GM19239 (cell line): ENCODE data around the gene FHIT.

Source experiments
- DNase-seq: peaks from one replicate; pipeline ENCODE4 v3.0.0; 2011; ENCODE audit warnings: low spot score; ENCODE audit not compliant: insufficient read length
- FAIRE-seq: peaks from 2 replicates; lab custom pipeline; 2011; peaks lifted over from hg19 to GRCh38; lab: Jason Lieb, UNC

FHIT gene

DNA sequence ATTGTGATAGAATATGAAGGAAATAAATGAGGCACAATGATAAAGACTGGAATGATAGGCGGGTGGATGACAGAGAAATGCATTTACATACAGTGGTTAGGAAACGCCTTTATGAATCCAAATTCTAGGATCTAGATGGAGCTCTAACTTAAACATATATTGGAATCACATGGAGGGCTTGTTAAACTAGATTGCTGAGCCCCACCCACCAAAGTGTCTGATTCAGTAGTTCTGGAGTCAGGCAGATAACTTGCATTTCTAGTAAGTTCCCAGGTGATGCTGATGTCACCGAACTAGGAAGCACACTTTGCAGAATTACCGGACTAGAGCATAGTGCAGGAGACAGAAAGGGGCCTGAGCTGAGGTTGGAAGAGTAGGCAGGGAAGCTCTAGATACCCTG is 837.2 kb downstream of the FHIT start:
- FAIRE-seq = no peak
- DNase-seq = no peak

- FAIRE-seq (no peak), DNase-seq (no peak)
Observed at GRCh38 chr3:60413551-60413950, 837.7 kb downstream of the FHIT start.

DNA sequence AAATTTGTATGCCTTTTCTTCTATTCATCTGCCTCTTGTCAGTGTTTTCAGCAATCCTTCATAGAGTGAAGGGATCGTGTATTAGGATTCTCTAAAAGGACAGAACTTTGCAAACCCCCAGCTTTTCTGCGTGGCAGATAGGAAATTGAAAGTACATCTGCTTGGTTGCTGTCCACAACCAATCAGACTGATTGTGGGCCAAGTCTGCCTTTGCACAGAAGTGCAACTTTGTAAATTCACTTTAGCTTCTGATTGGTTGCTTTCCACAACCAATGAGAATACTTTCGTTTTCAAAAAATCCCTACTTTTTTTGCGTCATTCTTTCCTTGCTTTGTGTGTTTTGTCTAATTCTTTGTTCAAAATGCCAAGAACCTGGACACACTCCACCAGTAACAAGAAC is 847.4 kb downstream of the FHIT start:
- FAIRE-seq = no peak
- DNase-seq = no peak

DNA sequence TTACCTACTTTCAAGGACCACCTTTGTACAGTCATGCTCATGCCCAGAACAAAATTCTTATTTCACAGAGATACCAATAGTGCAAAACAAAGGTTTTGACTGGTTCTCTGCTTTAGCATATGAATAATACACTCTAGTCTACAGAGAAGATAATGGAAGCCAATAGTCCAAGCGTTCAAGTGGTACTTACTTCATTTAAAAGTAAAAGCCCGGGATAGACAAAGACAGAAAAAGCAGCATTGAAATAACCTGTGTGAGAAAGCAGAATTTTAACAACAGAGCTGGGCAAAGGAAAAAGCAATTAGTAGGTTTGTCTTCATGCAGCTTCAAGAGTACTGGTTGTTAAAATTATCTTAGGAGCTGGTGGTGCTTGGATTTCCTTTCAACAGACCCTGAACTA is 848.3 kb downstream of the FHIT start:
- no peak for FAIRE-seq
- no peak for DNase-seq

DNA sequence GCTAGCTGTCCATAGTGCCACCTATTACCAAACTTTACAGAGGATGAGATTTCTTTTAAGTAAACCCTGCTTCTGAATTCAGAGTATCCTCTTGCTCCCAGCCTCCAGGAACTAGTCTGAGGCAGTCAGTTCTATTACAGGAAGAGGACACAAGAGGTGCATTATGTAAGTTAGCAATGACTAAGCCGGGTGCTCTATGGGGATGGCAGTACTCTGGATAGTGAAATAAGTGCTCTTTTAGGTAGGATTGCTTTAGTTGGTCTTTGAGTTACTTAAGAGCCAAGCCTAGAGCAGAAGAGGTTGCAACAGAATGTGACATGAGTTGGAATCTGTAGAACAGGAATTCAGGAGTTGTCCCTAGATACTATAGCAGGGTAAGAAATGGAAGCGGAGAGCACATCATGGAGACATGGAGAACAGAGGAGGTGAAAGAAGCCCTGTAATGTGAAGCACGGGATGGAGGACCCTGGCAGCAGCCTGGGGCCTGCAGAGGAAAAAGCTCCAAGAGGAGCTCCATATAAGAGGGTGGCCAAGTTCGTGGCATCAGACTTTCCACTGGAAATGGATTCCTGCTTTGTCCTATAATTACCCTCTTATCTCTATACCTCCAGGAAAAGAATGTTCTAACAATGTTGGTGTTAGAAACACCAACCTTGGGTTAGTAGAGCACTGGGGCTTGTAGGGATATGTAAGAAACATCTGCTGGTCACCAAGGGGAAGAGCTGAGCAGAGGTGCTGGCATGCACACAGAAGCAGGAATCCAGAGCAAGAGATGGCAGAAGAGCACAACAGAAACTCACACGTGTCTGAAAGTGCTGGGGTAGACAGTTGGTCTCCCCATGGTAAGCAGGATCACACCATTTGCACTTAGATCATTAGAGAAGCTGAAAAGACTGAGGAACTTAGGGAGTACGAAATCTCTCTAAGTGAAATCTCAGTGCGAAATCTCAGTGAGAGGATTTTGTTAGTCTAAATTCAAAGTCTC is 851.1 kb downstream of the FHIT start:
- no peak for DNase-seq
- FAIRE-seq = no peak

GRCh38 chr3:60399292-60399691 is 852.0 kb downstream of the FHIT start:
- DNase-seq (no peak), FAIRE-seq (no peak)

GRCh38 chr3:60395173-60395762 is 856.0 kb downstream of the FHIT start:
- DNase-seq (no peak), FAIRE-seq (no peak)

GRCh38 chr3:60393946-60394345 is 857.3 kb downstream of the FHIT start:
- DNase-seq (no peak), FAIRE-seq (no peak)

DNA sequence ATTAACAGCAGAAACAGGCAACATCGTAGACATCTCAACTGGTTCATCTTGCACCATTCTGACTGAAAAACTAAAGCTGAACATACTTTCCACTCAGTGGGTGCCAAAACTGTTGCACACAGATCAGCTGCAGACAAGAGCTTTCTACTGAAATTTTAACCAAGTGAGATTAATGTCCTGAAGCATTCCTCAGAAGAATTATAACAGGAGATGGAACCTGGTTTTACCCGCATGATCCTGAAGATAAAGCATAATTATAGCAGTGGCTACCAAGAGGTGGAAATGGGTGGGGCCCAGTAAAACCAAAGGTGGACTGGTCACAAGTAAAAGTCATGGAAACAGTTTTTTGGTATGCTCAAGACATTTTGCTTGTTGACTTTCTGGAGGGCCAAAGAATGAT is 858.8 kb downstream of the FHIT start:
- FAIRE-seq = no peak
- DNase-seq = no peak

DNA sequence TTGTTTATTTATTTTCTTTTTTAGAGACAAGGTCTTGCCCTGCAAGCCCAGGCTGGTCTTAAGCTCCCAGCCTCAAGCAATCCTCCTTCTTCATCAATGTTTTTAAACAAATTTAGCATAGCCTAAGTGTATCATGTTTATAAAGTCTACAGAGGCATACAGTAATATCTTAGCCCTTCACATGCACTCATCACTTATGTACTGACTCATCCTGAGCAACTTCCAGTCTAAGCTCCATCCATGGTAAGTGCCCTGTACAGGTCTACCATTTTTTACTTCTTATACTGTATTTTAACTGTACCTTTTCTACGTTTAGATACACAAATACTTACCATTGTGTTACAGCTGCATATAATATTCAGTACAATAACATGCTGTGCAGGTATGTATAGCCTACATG is 860.0 kb downstream of the FHIT start:
- no peak for FAIRE-seq
- no peak for DNase-seq

DNA sequence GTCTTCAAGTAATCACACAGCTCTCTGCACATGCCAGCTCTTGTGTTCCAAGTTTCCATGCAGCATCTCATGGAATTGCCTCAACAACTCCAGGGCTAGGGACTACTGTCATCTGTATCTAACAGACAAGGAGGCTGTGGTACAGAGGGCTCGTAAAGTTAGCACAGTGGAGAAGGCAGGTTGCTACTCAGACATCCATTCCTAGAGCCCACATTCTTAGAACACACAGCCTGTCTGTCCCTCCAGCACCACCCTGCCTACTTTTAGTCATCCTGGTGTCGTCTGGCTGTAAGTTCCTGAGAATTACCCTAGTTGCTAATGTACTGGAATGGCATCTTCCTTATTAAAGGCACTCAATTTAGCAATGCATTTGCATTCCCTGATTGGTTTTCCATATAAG is 862.5 kb downstream of the FHIT start:
- no peak for DNase-seq
- FAIRE-seq = no peak

DNA sequence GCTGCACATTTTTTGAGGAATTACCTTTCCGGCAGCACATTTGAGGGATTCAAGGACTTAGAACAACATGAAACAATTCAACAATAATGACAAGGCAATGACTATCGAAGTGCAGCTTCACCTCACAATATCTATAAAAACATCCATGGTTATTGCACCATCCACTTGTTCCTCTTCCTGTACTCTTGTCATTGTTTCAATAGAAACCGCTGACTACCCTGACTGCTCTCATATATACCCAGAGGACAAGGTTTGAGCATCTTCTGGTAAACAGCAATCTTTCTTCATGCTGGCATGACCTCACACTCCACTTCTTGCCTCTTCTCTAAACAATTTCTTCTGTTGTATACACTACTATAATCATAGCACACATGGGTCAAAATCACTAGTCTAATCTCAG is 864.9 kb downstream of the FHIT start:
- DNase-seq = no peak

GRCh38 chr3:60384341-60384740 is 866.9 kb downstream of the FHIT start:
- FAIRE-seq (no peak), DNase-seq (no peak)

More for the DNA sequence above, 864.9 kb downstream of the FHIT start:
- FAIRE-seq = no peak

DNA sequence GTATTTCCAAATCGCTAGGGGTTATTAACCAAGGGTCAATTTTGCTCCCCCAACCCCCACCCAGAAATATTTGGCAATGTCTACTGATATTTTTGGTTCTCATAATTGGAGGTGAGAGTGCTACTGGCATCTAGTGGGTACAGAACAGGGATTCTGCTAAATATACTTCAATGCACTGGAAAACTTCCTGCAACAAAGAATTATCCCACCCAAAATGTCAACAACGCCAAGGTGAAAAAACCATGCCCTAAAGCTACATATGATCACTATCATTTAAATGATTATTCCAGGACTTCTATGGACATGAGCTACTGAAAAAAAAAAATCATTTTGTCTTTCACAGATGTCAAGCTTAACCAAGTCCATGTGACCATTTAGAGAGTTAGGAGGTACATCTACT is 867.9 kb downstream of the FHIT start:
- FAIRE-seq (no peak), DNase-seq (no peak)

- FAIRE-seq (no peak), DNase-seq (no peak)
Observed at GRCh38 chr3:60366486-60366885, 884.8 kb downstream of the FHIT start.

GRCh38 chr3:60365360-60365759 is 885.9 kb downstream of the FHIT start:
- FAIRE-seq = no peak
- DNase-seq = no peak

DNA sequence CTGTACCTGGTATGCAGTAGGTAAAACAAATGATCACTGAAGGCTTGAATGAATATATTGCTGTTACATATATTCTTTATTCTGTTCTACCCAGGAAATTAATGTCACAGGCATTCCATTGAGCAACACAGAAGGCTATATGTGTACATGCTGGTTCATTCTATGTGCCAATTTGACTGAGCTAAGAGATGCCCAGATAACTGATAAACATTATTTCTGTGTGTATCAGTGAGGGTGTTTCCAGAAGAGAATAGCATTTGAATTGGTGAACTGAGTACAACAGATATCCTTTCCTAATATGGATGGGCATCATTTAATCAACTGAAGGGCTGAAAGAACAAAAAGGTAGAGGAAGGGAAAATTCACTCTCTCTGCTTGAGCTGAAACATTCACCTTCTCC is 886.8 kb downstream of the FHIT start:
- DNase-seq (no peak), FAIRE-seq (no peak)

GRCh38 chr3:60363817-60364216 is 887.4 kb downstream of the FHIT start:
- FAIRE-seq = no peak
- no peak for DNase-seq

GRCh38 chr3:60355825-60356224 is 895.4 kb downstream of the FHIT start:
- DNase-seq (no peak), FAIRE-seq (no peak)

DNA sequence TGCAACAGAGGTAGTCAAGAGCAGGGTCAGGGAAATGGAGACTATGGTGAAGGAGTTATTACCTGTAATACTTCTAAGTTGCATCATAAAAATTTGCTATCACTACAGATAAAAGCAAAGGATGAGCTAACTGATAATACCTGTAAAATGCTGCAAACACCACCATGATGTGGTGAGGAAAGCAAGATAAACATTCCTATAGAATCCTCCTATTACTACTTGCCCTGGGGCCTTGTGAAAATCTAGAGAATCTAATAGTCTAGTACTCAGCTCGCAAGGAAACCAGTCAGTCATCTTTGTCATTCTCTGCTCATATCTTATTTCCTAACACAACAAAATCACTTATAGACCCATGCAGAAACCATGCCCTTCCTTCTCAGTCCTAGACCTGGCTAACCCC is 899.8 kb downstream of the FHIT start:
- no peak for FAIRE-seq

GRCh38 chr3:60344340-60344739 is 906.9 kb downstream of the FHIT start:
- DNase-seq (no peak), FAIRE-seq (no peak)

More for the DNA sequence above, 899.8 kb downstream of the FHIT start:
- no peak for DNase-seq

- DNase-seq = no peak
- FAIRE-seq = no peak
Observed at GRCh38 chr3:60343831-60344230, 907.4 kb downstream of the FHIT start.
